ENCODE data around the gene B4GALT5.

The B4GALT5 gene

GRCh38 chr20:49635866-49636265 lies 77.8 kb downstream of the B4GALT5 start:
- peaks cover 73% of the 10 kb centered on the region for H3K36me3 ChIP-seq (replicated peaks; ENCODE audit: low read depth, low read length)
- no peaks in the 10 kb centered on the region for H3K27me3 ChIP-seq (ENCODE audit: low read depth, low read length)
- H4K20me1 ChIP-seq (ENCODE audit: insufficient read depth, low read length), result peaks cover 26% of the 10 kb centered on the region
- H3K79me2 ChIP-seq (ENCODE audit: low read length), result no peaks in the 10 kb centered on the region; the same call in 1 of the 2 replicates
- H3K4me2 ChIP-seq (ENCODE audit: low read length), result no peak overlapping the region
- H3K9me3 ChIP-seq (ENCODE audit: insufficient read depth, low read length), result no peaks in the 10 kb centered on the region
- no peak overlapping the region for H3K4me3 ChIP-seq (ENCODE audit: low read length)
- H3K9ac ChIP-seq (ENCODE audit: low read length), result no peak overlapping the region
- no peak overlapping the region for H3K27ac ChIP-seq (ENCODE audit: low read length)
- no peak for TF ChIP-seq CTCF (IDR thresholded peaks at IDR 0.05; ENCODE audit: low read depth, low read length)
- peaks cover 23% of the 10 kb centered on the region for H3K4me1 ChIP-seq (ENCODE audit: low read length)
- H2AFZ ChIP-seq (ENCODE audit: low read depth, low read length), result no peak overlapping the region

- Histone ChIP-seq H3K4me1 (ENCODE audit: low read length) (peaks cover 30% of the 10 kb centered on the region), H3K27me3 (ENCODE audit: low read depth, low read length) (no peaks in the 10 kb centered on the region), H2AFZ (ENCODE audit: low read depth, low read length) (no peak overlapping the region), H3K9ac (ENCODE audit: low read length) (no peak overlapping the region), H4K20me1 (ENCODE audit: insufficient read depth, low read length) (peaks cover 26% of the 10 kb centered on the region), H3K4me2 (ENCODE audit: low read length) (no peak overlapping the region), H3K4me3 (ENCODE audit: low read length) (no peak overlapping the region), H3K36me3 (replicated peaks; ENCODE audit: low read depth, low read length) (peaks cover 68% of the 10 kb centered on the region), H3K27ac (ENCODE audit: low read length) (no peak overlapping the region), H3K9me3 (ENCODE audit: insufficient read depth, low read length) (no peaks in the 10 kb centered on the region), H3K79me2 (ENCODE audit: low read length) (no peaks in the 10 kb centered on the region; the same call in 1 of the 2 replicates)
- TF ChIP-seq CTCF (IDR thresholded peaks at IDR 0.05; ENCODE audit: low read depth, low read length), result no peak
- TF ChIP-seq EZH2phosphoT487 (IDR thresholded peaks at IDR 0.05; ENCODE audit: low read depth), result no peak
Measured at GRCh38 chr20:49635166-49635565, 78.5 kb downstream of the B4GALT5 start.

GRCh38 chr20:49634116-49634515 lies 79.6 kb downstream of the B4GALT5 start:
- Histone ChIP-seq H3K4me2 (ENCODE audit: low read length) (no peak overlapping the region), H3K4me1 (ENCODE audit: low read length) (peaks cover 31% of the 10 kb centered on the region), H2AFZ (ENCODE audit: low read depth, low read length) (no peak overlapping the region), H3K9me3 (ENCODE audit: insufficient read depth, low read length) (no peaks in the 10 kb centered on the region), H3K27me3 (ENCODE audit: low read depth, low read length) (no peaks in the 10 kb centered on the region), H3K79me2 (ENCODE audit: low read length) (no peaks in the 10 kb centered on the region), H3K9ac (ENCODE audit: low read length) (no peak overlapping the region), H3K36me3 (replicated peaks; ENCODE audit: low read depth, low read length) (peaks cover 69% of the 10 kb centered on the region), H3K4me3 (ENCODE audit: low read length) (no peak overlapping the region), H4K20me1 (ENCODE audit: insufficient read depth, low read length) (peaks cover 26% of the 10 kb centered on the region), H3K27ac (ENCODE audit: low read length) (no peak overlapping the region)
- TF ChIP-seq EZH2phosphoT487 (IDR thresholded peaks at IDR 0.05; ENCODE audit: low read depth) (no peak), CTCF (IDR thresholded peaks at IDR 0.05; ENCODE audit: low read depth, low read length) (no peak)

GRCh38 chr20:49633643-49634042 lies 80.0 kb downstream of the B4GALT5 start:
- peaks cover 32% of the 10 kb centered on the region for H3K4me1 ChIP-seq (ENCODE audit: low read length)
- no peak overlapping the region for H3K27ac ChIP-seq (ENCODE audit: low read length)
- H3K27me3 ChIP-seq (ENCODE audit: low read depth, low read length), result no peaks in the 10 kb centered on the region
- H3K9me3 ChIP-seq (ENCODE audit: insufficient read depth, low read length), result no peaks in the 10 kb centered on the region
- peaks cover 26% of the 10 kb centered on the region for H4K20me1 ChIP-seq (ENCODE audit: insufficient read depth, low read length)
- no peak for TF ChIP-seq CTCF (IDR thresholded peaks at IDR 0.05; ENCODE audit: low read depth, low read length)
- no peak for TF ChIP-seq EZH2phosphoT487 (IDR thresholded peaks at IDR 0.05; ENCODE audit: low read depth)
- H3K9ac ChIP-seq (ENCODE audit: low read length), result no peak overlapping the region
- H3K4me3 ChIP-seq (ENCODE audit: low read length), result no peak overlapping the region
- H3K36me3 ChIP-seq (replicated peaks; ENCODE audit: low read depth, low read length), result peaks cover 71% of the 10 kb centered on the region
- no peak overlapping the region for H3K4me2 ChIP-seq (ENCODE audit: low read length)
- no peak overlapping the region for H2AFZ ChIP-seq (ENCODE audit: low read depth, low read length)
- H3K79me2 ChIP-seq (ENCODE audit: low read length), result no peaks in the 10 kb centered on the region

Data from OCI-LY3 (cell line).